GM21529 (cell line): ENCODE data around the gene RYK.
"Not testable (repeated sequence)": the region's sequence is repeated elsewhere in the genome, so short reads cannot be mapped to it uniquely, and the experiment has no call there.

Experiments
- ATAC-seq: cut with Tn5 transposase; IDR thresholded peaks from one replicate; pipeline ENCODE4 v1.9.1; 2021; ENCODE audit not compliant: unreplicated experiment

RYK gene

GRCh38 chr3:134222835-134223234, 27.8 kb downstream of the RYK start:
- ATAC-seq: no peak

GRCh38 chr3:134216851-134217250, 33.8 kb downstream of the RYK start:
- ATAC-seq: no peak

DNA sequence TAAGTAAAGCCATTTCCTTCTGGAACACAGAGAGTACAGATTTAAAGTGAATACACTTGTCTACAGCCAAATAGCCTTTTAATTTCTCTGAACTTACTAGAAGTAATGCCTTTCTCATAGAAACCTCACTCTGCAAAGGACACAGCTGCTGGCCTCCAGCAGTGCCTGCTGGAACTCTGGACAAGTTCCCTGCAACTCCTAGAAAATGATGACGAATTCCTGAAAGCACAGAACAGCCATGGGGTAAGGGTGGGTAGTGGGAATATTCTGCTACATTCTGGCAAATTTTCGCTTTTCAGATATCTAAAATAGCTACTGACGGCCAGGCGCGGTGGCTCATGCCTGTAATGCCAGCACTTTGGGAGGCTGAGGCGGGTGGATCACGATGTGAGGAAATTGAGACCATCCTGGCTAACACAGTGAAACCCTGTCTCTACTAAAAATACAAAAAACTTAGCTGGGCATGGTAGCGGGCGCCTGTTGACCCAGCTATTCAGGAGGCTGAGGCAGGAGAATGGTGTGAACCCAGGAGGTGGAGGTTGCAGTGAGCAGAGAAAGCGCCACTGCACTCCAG, 34.4 kb downstream of the RYK start:
- no peak for ATAC-seq

DNA sequence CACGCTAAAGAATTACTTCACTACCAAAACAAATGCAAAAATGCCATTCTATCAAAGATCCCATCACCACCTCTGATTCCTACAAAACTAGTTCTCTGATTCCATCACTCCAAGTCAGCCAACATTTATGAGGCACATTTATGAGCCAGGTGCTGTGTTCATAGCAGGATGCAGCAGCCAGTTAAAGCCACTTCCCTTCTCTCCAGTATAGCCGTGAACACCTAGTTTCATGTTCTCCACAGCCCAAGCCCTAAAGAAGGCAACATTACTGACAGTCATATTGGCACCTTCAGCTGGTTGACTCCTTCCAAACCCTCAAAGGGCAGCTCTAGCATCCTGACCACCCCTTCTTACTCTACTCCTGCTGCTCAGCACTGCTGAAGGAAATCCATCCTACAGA, 36.4 kb downstream of the RYK start:
- no peak for ATAC-seq

DNA sequence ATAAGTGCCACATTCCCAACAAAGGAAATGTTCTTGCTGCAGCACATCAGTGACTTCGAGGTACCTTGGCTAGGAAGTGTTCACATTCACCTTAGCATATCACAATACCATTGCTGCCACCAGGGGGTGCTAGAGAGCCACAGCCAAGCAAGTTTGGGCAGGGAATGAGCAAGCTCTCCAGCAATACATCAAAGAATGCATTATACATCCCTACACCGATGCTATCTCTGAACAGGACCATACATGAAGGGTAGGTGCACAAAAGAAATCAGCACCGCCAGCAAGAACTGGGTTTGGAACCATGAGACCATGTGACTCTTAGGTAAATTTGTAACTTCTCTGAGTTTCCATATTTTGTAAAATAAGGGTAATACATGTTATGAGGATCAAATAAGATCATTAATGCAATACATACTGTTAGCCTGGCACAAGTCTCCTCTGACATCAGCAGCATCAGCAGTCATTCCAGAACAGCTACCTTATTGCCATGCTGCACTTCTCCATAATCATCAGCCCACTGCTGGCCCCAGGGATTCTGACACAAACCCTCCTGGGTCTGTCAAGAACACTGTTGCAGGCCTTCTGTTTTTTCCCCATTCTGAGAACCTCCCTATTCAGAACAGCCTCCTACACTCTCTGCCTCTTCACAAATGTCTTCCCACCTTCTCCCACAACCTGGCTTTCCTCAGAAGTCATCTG, 37.5 kb downstream of the RYK start:
- ATAC-seq: peak; percentile 61

- peak; percentile 78 for ATAC-seq
Observed at GRCh38 chr3:134211797-134212196, 38.9 kb downstream of the RYK start.

- no peak for ATAC-seq
Observed at GRCh38 chr3:134205451-134205850, 45.2 kb downstream of the RYK start.

DNA sequence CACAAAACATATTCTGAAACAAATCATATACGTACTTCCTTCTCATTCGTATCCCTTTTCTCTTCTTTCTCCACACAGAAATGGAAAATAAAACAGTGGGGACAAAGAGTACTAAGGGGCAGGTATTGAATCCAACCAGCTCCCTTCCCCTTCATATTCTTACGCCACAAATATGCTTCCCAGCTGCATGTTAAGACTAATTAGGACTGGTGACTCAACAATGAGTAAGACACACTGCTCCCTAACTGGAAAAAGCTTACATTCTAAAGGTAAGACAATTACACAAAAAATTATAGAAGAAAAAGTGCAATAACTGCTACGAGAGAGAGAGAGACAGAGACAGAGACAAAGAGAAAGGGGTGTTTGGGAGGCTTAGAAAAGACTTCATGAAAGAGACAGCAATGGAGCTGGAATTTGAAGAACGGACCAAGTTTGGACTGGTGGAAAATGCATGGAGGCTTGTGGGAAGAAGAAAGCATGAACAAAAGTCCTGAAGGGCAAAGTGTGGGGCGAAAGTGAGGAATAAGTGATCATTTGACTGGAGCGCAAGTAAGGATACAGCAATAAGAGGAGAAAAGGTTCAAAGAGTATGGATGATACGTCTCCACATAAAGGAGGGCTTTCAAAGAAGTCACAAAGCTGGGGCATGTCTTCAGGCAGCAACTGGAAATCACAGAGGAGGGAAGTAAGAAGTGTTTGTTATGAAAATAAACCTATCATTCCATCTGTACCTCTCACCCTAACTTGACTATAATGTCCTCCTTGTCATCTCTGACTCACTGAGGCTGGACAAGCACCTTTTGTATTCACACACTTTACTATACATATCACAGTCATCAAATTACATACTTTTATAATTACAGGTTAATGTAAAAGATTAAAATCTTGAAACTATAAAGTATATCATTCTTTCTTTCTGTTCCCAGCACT, 49.2 kb downstream of the RYK start:
- ATAC-seq: no peak

DNA sequence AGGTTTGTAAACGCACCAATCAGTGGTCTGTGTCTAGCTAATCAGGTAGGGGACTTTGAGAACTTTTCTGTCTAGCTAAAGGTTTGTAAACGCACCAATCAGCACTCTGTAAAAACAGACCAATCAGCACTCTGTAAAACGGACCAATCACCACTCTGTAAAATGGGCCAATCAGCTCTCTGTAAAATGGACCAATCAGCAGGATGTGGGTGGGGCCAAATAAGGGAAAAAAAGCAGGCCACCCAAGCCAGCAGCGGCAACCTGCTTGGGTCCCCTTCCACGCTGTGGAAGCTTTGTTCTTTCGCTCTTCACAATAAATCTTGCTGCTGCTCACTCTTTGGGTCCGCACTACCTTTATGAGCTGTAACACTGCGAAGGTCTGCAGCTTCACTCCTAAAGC, 50.8 kb downstream of the RYK start:
- ATAC-seq: not testable (repeated sequence)

DNA sequence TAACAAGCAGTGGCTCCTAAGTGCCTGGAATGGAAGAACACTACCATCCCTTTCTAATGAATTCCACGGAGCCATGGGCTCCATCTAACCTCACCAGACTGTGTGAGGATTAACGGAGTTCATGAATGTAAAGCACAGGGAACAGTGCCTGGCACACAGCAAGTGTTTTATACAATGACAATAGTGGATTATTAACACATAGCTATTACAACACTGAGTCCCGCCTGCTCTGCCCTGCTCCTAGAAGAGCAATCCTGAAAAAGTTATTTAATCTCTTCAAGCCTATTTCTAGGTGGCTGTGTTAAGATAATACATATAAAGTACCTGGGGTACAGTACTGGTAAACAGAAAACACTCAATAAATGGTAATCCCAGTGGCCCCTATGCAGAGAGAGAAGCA, 51.4 kb downstream of the RYK start:
- no peak for ATAC-seq

DNA sequence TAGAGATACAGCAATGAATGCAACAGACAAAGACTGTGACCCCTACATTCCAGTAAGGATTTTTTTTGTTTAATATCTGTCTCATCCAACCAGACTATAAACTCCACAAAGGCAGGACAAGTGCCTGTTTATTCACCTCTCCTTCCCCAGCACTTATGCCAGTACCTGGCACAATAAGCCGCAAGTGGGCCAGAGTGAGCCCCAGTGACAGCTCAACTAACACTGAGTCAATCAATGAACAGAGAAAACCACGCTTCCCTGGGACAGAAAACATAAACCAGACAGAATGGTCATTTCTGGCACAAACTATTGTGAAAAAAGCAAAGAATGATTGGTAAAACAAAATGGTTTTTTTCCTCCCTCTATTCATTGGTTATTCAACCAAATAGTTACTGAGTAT, 52.2 kb downstream of the RYK start:
- no peak for ATAC-seq

- ATAC-seq: no peak
Observed at GRCh38 chr3:134197681-134198261, 52.9 kb downstream of the RYK start.

GRCh38 chr3:134194247-134194646, 56.4 kb downstream of the RYK start:
- ATAC-seq: no peak

DNA sequence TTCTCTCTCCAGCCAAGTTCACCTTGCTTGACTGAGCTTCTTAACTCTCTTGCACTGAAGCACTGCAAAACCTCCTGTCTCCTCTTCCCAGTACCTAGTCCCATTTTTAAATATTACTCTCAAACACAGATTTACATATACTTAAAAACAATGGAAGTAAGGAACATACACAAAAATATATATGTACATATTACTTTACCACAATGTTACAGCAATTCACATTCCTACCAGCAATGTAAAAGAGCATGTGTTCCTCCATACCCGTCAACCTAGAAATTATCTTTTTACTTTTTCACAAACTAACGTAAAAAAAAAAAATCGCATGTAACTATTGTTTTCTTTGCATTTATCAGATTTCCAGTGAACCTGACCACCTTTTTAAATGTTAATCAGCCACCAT, 60.4 kb downstream of the RYK start:
- ATAC-seq: no peak

GRCh38 chr3:134189849-134190248, 60.8 kb downstream of the RYK start:
- no peak for ATAC-seq

GRCh38 chr3:134186391-134186790, 64.3 kb downstream of the RYK start:
- ATAC-seq: no peak

GRCh38 chr3:134180761-134181160, 69.9 kb downstream of the RYK start:
- ATAC-seq: no peak

- no peak for ATAC-seq
Observed at GRCh38 chr3:134179508-134179907, 71.2 kb downstream of the RYK start.

- no peak for ATAC-seq
Observed at GRCh38 chr3:134163096-134163495, 87.6 kb downstream of the RYK start.

GRCh38 chr3:134161898-134162615, 88.6 kb downstream of the RYK start:
- no peak for ATAC-seq

GRCh38 chr3:134155446-134155845, 95.2 kb downstream of the RYK start:
- no peak for ATAC-seq
